ENCODE results near the gene SYT4. TPM values are rescaled to one million over a fixed set of nuclear protein-coding genes. Genes with fewer than 3 reads are reported as not detected.
"Not testable (repeated sequence)": the region's sequence is repeated elsewhere in the genome, so short reads cannot be mapped to it uniquely, and the experiment has no call there.

Gene SYT4
- total RNA-seq = not detected
- polyA plus RNA-seq = not detected

GRCh38 chr18:43277164-43277600 lies at the start of gene SYT4:
SYT4 (minus strand) TSS chr18:43277490; CDS start chr18:43277281, 209 bp downstream.
- H3K9me3 Mint-ChIP-seq = peaks cover 0 to 5% (median 0%) of the 10 kb centered on the region in 8 donors
- no peaks in the 10 kb centered on the region for H3K4me1 Mint-ChIP-seq
- H3K4me3 Mint-ChIP-seq = no peak within 1 kb of the TSS
- H3K27ac ChIP-seq (ENCODE audit: low read depth, low read length) = no peak within 1 kb of the TSS
- POLR2A ChIA-PET (ENCODE audit: partially characterized antibody) = no interaction called here
- no peak for DNase-seq
- no peaks in the 10 kb centered on the region for H3K36me3 ChIP-seq (ENCODE audit: insufficient read depth, low read length)
- H3K4me1 ChIP-seq (ENCODE audit: insufficient read depth, low read length) = no peaks in the 10 kb centered on the region
- no peaks in the 10 kb centered on the region for H3K27me3 ChIP-seq (ENCODE audit: insufficient read depth, low read length)
- CTCF ChIA-PET (ENCODE audit: partially characterized antibody) = no interaction called here
- no peaks in the 10 kb centered on the region for H3K36me3 Mint-ChIP-seq
- H3K27me3 Mint-ChIP-seq = peaks cover 0 to 2% of the 10 kb centered on the region in 2 donors
- H3K27ac Mint-ChIP-seq = peak within 1 kb of the TSS in 1 of 7 donors; percentile 38
- no peak within 1 kb of the TSS for H3K4me3 ChIP-seq (ENCODE audit: low read length in 2 of 2)
- intact Hi-C loops (cut with micrococcal nuclease) = no loop called here
- H3K9me3 ChIP-seq (ENCODE audit: control insufficient read depth in 1 of 2, low read length in 2 of 2) = no peaks in the 10 kb centered on the region

DNA sequence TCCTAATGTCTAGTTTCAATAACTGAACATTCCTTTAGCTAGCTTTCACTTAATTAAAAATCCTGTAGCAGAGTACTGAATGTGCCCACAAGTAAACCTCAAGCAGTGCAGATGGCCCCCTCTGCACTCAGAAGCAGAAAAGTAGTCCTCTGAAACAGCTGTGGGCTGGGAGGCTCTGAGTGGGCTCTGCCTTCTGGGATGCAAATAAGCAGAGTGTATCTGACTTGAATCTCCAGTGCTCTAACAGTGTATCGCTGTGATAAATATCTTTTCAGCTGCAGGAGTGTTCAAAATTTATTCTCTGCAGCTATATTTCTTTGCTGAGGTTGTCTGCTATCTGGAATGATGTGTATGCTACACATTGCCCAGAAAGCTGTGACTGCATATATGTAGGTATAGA lies 44.8 kb upstream of the SYT4 start:
- Mint-ChIP-seq H3K27me3 (no peaks in the 10 kb centered on the region), H3K4me1 (no peaks in the 10 kb centered on the region)
- POLR2A ChIA-PET (ENCODE audit: partially characterized antibody) = no interaction called here

DNA sequence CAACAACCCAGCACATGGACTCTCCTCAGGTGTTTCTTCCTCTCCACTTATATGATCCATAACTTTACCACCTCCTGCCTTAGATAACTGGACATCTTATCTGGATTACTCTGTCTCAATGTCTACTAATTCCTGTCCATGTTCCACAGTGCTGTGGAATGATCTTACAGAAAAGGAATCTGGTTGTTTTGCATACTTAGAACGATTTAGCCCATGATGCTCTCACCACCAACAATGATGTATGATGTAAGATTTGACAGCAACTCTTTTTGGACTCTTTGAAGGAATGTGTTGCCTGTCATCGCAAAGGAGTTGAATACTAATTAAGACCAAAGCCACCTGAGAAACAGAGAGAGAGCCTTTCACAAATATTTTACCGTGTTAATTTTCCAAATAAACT lies 37.7 kb upstream of the SYT4 start:
- Mint-ChIP-seq H3K36me3 (no peaks in the 10 kb centered on the region), H3K4me1 (no peaks in the 10 kb centered on the region), H3K27ac (no peak overlapping the region), H3K27me3 (no peaks in the 10 kb centered on the region), H3K9me3 (peaks cover 0 to 8% (median 3%) of the 10 kb centered on the region in 8 donors), H3K4me3 (no peak overlapping the region)
- ChIA-PET CTCF (ENCODE audit: partially characterized antibody) (no interaction called here), POLR2A (ENCODE audit: partially characterized antibody) (no interaction called here)
- no peak overlapping the region for H3K4me3 ChIP-seq (ENCODE audit: low read length in 2 of 2)
- no peaks in the 10 kb centered on the region for H3K4me1 ChIP-seq (ENCODE audit: insufficient read depth, low read length)
- no peak for DNase-seq
- H3K27me3 ChIP-seq (ENCODE audit: insufficient read depth, low read length) = no peaks in the 10 kb centered on the region
- H3K27ac ChIP-seq (ENCODE audit: low read depth, low read length) = no peak overlapping the region
- intact Hi-C loops (cut with micrococcal nuclease) = no loop called here
- H3K36me3 ChIP-seq (ENCODE audit: insufficient read depth, low read length) = no peaks in the 10 kb centered on the region
- no peaks in the 10 kb centered on the region for H3K9me3 ChIP-seq (ENCODE audit: control insufficient read depth in 1 of 2, low read length in 2 of 2)

More for the DNA sequence above, 44.8 kb upstream of the SYT4 start:
- Histone ChIP-seq H3K4me3 (ENCODE audit: low read length in 2 of 2) (no peak overlapping the region), H3K4me1 (ENCODE audit: insufficient read depth, low read length) (no peaks in the 10 kb centered on the region), H3K36me3 (ENCODE audit: insufficient read depth, low read length) (no peaks in the 10 kb centered on the region), H3K9me3 (ENCODE audit: control insufficient read depth in 1 of 2, low read length in 2 of 2) (no peaks in the 10 kb centered on the region), H3K27ac (ENCODE audit: low read depth, low read length) (no peak overlapping the region), H3K27me3 (ENCODE audit: insufficient read depth, low read length) (no peaks in the 10 kb centered on the region)
- CTCF ChIA-PET (ENCODE audit: partially characterized antibody) = no interaction called here
- H3K9me3 Mint-ChIP-seq = peaks cover 0 to 5% (median under 1%) of the 10 kb centered on the region in 8 donors
- intact Hi-C loops (cut with micrococcal nuclease) = no loop called here
- DNase-seq = no peak
- no peaks in the 10 kb centered on the region for H3K36me3 Mint-ChIP-seq
- no peak overlapping the region for H3K4me3 Mint-ChIP-seq
- H3K27ac Mint-ChIP-seq = no peak overlapping the region

GRCh38 chr18:43312891-43313290 lies 35.6 kb upstream of the SYT4 start:
- no peaks in the 10 kb centered on the region for H3K9me3 ChIP-seq (ENCODE audit: control insufficient read depth in 1 of 2, low read length in 2 of 2)
- H3K27me3 ChIP-seq (ENCODE audit: insufficient read depth, low read length) = no peaks in the 10 kb centered on the region
- H3K36me3 ChIP-seq (ENCODE audit: insufficient read depth, low read length) = no peaks in the 10 kb centered on the region
- H3K36me3 Mint-ChIP-seq = no peaks in the 10 kb centered on the region
- no peak overlapping the region for H3K27ac Mint-ChIP-seq
- no peak overlapping the region for H3K4me3 ChIP-seq (ENCODE audit: low read length in 2 of 2)
- no peak overlapping the region for H3K27ac ChIP-seq (ENCODE audit: low read depth, low read length)
- ChIA-PET CTCF (ENCODE audit: partially characterized antibody) (no interaction called here), POLR2A (ENCODE audit: partially characterized antibody) (no interaction called here)
- no peak overlapping the region for H3K4me3 Mint-ChIP-seq
- H3K27me3 Mint-ChIP-seq = no peaks in the 10 kb centered on the region
- H3K4me1 Mint-ChIP-seq = no peaks in the 10 kb centered on the region
- no peak for DNase-seq
- no peaks in the 10 kb centered on the region for H3K4me1 ChIP-seq (ENCODE audit: insufficient read depth, low read length)
- peaks cover 0 to 8% (median 3%) of the 10 kb centered on the region in 8 donors for H3K9me3 Mint-ChIP-seq
- intact Hi-C loops (cut with micrococcal nuclease) = no loop called here

- H3K4me3 ChIP-seq (ENCODE audit: low read length in 2 of 2) = no peak overlapping the region
- Mint-ChIP-seq H3K27ac (no peak overlapping the region), H3K4me3 (no peak overlapping the region), H3K4me1 (no peaks in the 10 kb centered on the region), H3K27me3 (no peaks in the 10 kb centered on the region), H3K36me3 (no peaks in the 10 kb centered on the region), H3K9me3 (peaks cover 0 to 11% (median 2%) of the 10 kb centered on the region in 8 donors)
- POLR2A ChIA-PET (ENCODE audit: partially characterized antibody) = no interaction called here
- H3K27me3 ChIP-seq (ENCODE audit: insufficient read depth, low read length) = no peaks in the 10 kb centered on the region
- H3K9me3 ChIP-seq (ENCODE audit: control insufficient read depth in 1 of 2, low read length in 2 of 2) = no peaks in the 10 kb centered on the region
- CTCF ChIA-PET (ENCODE audit: partially characterized antibody) = no interaction called here
- H3K36me3 ChIP-seq (ENCODE audit: insufficient read depth, low read length) = no peaks in the 10 kb centered on the region
- no peak for DNase-seq
- no peaks in the 10 kb centered on the region for H3K4me1 ChIP-seq (ENCODE audit: insufficient read depth, low read length)
- intact Hi-C loops (cut with micrococcal nuclease) = no loop called here
- no peak overlapping the region for H3K27ac ChIP-seq (ENCODE audit: low read depth, low read length)
These were observed 32.9 kb upstream of the SYT4 start for GRCh38 chr18:43310239-43310638.

DNA sequence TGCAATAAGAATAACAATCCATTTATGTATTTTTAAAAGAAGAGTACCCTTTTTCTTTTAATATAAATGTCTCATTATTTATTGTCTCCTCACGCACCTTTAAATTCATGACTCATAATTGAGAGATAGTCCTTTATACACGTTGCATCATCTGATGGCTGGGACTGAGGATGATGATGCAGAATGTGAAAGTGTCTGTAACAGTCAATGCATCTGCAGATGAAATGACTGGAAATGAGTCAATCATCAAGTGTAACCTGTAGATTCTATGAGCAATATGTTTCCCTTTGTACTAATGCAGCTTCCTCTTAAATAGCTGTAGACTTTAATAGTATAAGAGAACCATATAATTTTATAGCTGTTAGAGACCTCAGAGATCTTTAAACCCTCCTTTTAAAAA lies 26.1 kb upstream of the SYT4 start:
- Mint-ChIP-seq H3K9me3 (peaks cover 0 to 7% (median 3%) of the 10 kb centered on the region in 8 donors), H3K27me3 (no peaks in the 10 kb centered on the region), H3K4me1 (no peaks in the 10 kb centered on the region), H3K27ac (no peak overlapping the region), H3K36me3 (no peaks in the 10 kb centered on the region), H3K4me3 (no peak overlapping the region)
- ChIA-PET POLR2A (ENCODE audit: partially characterized antibody) (no interaction called here), CTCF (ENCODE audit: partially characterized antibody) (no interaction called here)
- no peak overlapping the region for H3K27ac ChIP-seq (ENCODE audit: low read depth, low read length)
- H3K9me3 ChIP-seq (ENCODE audit: control insufficient read depth in 1 of 2, low read length in 2 of 2) = no peaks in the 10 kb centered on the region
- no peaks in the 10 kb centered on the region for H3K4me1 ChIP-seq (ENCODE audit: insufficient read depth, low read length)
- intact Hi-C loops (cut with micrococcal nuclease) = no loop called here
- H3K4me3 ChIP-seq (ENCODE audit: low read length in 2 of 2) = no peak overlapping the region
- H3K36me3 ChIP-seq (ENCODE audit: insufficient read depth, low read length) = no peaks in the 10 kb centered on the region
- no peaks in the 10 kb centered on the region for H3K27me3 ChIP-seq (ENCODE audit: insufficient read depth, low read length)
- no peak for DNase-seq

GRCh38 chr18:43286187-43286586 lies 8.9 kb upstream of the SYT4 start:
- intact Hi-C loops (cut with micrococcal nuclease); CTCF ChIA-PET (ENCODE audit: partially characterized antibody); H3K36me3 Mint-ChIP-seq; DNase-seq; H3K27me3 Mint-ChIP-seq; H3K9me3 Mint-ChIP-seq; H3K4me3 ChIP-seq (ENCODE audit: low read length in 2 of 2); H3K4me1 Mint-ChIP-seq; POLR2A ChIA-PET (ENCODE audit: partially characterized antibody); H3K27me3 ChIP-seq (ENCODE audit: insufficient read depth, low read length); H3K4me3 Mint-ChIP-seq; H3K27ac ChIP-seq (ENCODE audit: low read depth, low read length); H3K4me1 ChIP-seq (ENCODE audit: insufficient read depth, low read length); H3K9me3 ChIP-seq (ENCODE audit: control insufficient read depth in 1 of 2, low read length in 2 of 2); H3K36me3 ChIP-seq (ENCODE audit: insufficient read depth, low read length); H3K27ac Mint-ChIP-seq: not testable (repeated sequence)

GRCh38 chr18:43283299-43283698 lies 6.0 kb upstream of the SYT4 start:
- Mint-ChIP-seq H3K27ac (no peak overlapping the region), H3K4me3 (no peak overlapping the region), H3K27me3 (no peaks in the 10 kb centered on the region), H3K9me3 (peaks cover 0 to 14% (median 4%) of the 10 kb centered on the region in 8 donors), H3K4me1 (no peaks in the 10 kb centered on the region), H3K36me3 (no peaks in the 10 kb centered on the region)
- Histone ChIP-seq H3K27me3 (ENCODE audit: insufficient read depth, low read length) (no peaks in the 10 kb centered on the region), H3K27ac (ENCODE audit: low read depth, low read length) (no peak overlapping the region), H3K36me3 (ENCODE audit: insufficient read depth, low read length) (no peaks in the 10 kb centered on the region), H3K4me1 (ENCODE audit: insufficient read depth, low read length) (no peaks in the 10 kb centered on the region), H3K9me3 (ENCODE audit: control insufficient read depth in 1 of 2, low read length in 2 of 2) (no peaks in the 10 kb centered on the region), H3K4me3 (ENCODE audit: low read length in 2 of 2) (no peak overlapping the region)
- intact Hi-C loops (cut with micrococcal nuclease) = no loop called here
- DNase-seq = no peak
- POLR2A ChIA-PET (ENCODE audit: partially characterized antibody) = no interaction called here
- CTCF ChIA-PET (ENCODE audit: partially characterized antibody) = no interaction called here

Measured in CD4-positive, alpha-beta memory T cell (primary cell).